D341Med (cell line): ENCODE results near the gene BRCA1.

Experiments used
- DNase-seq: peaks from one replicate; pipeline ENCODE4 v3.0.0; 2012; ENCODE audit warnings: low spot score

Gene BRCA1

DNA sequence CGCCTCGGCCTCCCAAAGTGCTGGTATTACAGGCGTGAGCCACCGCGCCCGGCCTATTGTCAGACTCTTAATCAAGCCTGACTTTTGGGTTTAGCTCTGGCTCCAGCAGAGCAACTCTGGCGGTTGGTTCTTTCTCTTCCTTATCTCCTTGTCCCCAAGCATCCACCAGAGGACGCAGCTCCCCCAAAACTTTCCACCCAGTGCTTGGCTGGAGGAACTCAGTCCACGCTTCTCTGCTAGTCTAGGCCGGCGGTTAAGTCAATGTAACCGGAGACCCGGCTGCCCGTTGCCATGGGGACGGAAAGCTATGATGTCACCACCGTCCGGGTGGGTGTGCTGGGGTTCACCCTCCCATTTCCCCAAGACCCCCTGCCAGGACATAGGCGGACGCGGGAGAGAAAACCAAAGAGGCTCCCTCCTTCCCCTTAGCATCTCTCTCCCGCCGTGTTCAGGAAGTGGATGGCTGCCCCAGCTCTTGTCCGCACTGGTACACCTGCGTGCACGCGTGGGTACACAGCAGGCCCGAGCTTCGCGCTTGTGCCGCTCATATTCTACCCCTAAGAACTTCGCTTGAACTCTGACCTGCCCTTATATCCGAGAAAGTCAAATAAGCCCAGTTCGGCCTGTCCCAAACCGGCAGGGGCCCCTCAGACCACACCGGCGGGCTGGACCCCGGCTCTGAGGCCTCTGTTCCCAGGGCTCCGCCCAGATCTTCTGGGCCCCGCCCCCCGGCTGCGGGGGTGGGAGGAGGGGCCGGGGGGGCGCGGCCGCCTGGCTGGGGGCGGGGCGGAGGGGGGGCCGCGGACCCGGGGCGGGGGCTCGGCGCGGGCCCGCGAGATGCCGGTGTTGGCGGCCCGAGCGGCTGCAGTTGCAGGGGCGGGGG lies 100.5 kb downstream of the BRCA1 start, which contains the start of gene RND2:
Gene RND2 (plus strand): TSS at position 825 of the 883 bp plus-strand sequence. CDS start 117 bp downstream, outside the sequence.
- DNase-seq = peak; percentile 91

DNA sequence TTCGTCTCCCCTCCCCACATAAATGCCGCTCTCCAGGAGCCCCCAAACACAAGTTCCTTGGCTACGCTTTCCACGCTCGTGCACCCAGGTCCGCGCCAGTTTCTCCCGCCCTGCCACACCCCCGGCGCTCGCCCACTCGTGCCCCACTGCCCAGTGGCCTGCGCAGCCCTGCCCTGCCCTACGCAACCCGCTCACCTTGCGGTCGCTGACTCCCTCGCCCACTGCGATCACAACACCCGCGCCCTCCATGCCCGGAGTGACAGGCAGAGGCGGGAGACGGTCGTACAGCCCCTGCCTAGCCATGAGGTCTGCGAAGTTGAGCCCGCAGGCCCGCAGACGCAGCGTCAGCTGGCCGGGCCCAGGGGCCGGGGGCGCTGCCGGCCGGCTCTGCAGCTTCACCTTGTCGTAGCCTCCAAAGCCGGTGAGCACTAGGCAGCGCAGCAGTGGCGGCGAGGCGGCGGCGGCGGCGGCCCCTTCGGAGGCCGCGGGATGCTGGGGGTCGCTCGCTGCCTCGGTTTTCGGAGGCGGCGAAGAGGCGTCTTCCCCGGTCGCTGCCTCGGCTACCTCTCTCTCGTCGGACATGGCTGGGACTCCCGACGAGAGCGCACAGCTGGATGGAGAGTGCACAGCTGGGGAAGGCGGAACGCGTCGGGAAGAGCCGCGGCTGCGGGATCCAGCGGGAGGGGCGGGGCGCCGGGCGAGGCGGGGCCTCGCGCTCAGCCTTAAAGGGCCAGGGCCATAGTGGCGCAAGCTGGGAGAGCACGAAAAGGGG lies 103.2 kb downstream of the BRCA1 start, which contains the start of gene VAT1:
Gene VAT1 (minus strand): TSS at position 645 of the 772 bp plus-strand sequence. CDS start 63 bp downstream, at position 582.
- peak; percentile 97 for DNase-seq

DNA sequence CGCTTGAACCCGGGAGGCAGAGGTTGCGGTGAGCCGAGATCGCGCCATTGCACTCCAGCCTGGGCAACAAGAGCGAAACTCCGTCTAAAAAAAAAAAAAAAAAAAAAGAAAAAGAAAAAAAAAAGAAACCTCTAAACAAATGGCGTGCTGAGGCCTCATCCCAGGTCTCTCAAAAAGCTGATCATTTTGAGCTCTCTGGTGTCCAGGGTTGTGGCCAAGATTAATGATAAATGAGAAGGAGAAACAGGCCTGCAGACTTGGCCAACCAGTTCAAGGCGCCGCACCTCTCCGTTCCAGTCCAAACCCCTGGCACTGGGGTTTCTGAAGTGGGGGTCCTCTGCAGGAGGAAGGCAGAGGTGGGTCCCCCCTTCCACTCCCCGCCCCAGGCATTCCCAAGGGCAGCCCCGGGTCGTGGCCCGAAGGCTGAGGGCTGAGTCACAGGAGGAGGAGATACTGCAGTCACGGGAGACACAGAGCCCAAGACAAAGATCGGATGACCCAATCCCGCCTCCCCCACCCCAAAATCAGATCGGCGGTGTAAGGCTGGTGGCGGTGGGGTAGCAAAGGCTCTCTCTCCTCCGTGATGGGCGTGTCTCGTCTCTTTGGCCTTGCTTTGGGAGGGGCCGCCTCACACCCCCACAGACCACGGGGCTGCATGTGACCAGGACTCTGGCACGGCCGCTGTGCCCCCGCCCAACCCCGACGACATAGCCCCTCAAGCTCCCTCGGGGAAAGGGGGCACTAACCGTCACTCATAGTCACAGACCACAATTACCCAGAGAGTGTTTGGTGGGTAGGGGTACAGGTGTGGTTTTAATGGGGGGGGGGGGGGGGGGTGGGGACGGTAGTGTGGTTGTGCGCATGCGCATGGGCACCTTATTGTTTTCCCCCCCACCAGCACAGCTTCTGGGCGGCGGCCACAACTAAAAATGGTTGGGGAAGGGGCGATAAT lies 104.1 kb downstream of the BRCA1 start:
- peak; percentile 79 for DNase-seq

DNA sequence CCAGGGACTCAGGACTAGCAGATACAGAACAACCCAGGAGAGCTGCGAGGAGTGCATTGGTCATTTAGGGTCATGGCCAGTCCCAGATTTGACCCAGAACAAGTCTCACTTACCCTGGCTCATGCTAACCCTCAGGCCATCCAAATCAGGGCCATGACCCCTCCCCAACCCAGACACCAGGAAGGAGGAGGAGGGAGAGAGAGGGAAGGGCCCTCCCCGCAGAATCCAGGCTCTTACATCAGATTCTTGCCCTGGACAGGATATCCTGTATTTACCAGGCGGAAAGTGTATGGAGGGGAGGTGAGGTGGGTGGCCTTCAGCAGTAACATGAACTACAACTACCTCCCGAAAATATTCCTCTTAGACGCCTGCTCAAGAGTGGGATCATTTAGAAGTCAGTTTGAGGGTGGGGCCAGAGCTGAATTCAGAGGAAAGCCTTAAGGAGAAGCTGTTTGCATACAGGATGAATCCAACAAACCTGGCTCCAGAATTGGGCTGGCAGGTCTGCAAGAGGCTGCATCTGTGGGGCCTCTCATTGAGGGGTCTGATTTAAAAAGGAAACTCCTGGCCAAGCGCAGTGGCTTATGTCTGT lies 105.0 kb downstream of the BRCA1 start:
- DNase-seq = peak; percentile 24

DNA sequence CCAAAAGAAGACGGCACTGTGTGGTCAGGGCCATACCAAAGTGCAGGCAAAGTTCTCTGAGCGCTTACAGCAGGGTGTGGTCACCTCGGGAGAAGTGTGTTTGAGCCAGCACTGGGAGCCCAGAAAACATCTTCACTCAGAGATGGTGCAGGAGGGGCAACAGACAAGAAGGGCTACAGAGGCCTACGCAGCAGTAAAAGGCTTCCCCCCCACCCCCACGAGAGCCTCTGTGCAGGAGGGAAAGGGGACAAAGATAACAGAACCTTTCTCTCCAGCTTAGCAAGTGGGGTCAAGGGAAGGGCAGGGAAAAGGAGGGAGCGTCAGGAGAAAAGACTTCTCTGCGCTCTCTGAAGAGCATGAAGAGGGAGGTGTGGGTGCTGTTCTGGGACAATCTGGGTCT lies 105.7 kb downstream of the BRCA1 start:
- peak; percentile 23 for DNase-seq

DNA sequence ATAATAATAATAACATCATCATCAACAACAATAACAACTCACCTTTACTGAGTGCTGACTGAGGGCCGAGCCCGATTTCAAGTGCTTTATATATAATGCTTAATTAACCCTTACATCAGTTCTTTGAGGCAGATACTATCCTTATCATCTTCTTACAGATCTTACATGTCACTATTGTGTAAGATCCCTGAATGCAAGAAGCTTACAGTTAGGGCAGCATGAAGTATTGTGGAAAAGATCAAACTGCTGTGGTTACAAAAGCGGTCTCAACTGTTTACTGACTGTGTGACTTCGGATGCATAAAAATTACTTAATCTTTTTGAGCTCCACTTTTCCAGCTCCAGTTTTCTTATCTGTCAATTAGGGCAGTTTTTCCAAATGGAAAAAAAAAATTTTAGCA lies 106.2 kb downstream of the BRCA1 start:
- DNase-seq = no peak

DNA sequence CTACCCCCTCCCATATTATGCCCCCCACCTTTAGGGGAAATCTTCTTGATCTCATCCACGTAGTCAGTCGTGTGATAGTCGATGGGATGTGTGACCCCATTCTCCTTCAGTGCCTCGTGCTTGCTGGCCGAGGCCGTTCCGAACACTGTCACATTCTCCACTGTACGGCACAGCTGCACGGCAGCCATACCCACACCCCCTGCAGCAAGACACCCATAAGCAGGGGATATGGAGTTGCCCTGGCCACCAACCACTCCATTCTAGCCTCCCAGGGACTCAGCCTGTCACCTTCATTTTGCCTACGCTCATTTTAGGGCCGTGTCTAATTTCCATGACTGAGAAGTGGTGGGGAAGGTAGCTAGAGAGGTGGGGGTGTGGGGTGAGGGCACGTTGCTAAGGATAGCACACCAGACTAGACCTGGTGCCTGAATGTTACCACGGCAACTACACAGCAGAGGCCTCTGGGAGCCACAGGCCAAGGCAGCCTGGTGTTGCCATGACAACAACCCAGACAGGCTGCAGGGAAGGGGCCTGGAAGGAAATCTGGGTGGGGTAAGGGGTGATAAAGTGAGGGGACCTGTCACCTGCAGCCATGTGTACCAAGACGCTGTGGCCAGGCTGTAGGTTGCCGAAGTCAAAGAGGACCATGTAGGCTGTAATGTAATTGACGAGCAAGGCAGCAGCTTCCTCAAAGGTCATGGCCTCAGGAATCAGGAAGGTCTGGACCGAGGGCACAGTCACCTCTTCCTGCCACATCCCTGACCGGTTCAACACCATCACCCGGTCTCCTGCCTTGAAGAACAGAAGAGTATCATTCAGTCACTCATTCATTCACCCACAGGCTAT lies 106.9 kb downstream of the BRCA1 start:
- peak; percentile 51 for DNase-seq

DNA sequence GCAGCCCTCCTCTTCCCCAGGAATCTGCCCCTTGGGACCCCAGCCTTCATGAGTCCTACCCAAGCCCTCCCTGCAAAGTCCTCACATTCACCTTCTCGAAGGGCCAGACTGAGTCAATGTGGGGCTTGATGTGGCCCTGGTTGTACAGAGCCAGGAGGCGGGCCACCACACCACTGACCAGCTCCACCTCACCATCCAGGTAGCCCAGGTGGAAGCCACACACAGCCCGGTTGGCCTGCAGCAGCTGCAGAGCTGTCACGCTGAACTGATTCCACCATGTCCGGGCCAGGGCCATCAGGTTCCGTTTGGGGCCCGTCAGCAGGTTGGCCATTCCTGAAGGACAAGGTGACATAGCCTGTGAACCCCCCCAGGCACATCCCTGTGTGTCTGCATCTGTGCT lies 108.9 kb downstream of the BRCA1 start:
- DNase-seq = peak; percentile 20

DNA sequence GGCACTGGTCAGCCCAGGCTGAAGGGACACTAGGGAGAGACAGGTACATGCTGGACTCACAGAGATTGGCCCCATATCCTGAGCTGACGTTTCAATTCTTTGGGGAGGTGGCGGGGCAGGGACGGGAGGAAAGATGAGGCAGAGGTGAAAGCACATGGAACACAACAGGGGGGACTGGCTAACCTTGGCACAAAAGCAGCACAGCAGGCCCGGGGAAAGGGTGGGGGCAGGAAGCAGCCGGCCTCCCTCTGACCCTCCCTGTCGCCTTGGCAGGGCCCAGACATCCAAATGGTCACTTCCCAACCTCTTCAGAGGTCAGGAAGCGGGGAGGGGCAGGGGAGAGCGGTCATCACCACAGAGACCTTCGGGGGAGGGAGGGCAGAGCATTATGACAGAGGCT lies 109.6 kb downstream of the BRCA1 start:
- DNase-seq = peak; percentile 33

DNA sequence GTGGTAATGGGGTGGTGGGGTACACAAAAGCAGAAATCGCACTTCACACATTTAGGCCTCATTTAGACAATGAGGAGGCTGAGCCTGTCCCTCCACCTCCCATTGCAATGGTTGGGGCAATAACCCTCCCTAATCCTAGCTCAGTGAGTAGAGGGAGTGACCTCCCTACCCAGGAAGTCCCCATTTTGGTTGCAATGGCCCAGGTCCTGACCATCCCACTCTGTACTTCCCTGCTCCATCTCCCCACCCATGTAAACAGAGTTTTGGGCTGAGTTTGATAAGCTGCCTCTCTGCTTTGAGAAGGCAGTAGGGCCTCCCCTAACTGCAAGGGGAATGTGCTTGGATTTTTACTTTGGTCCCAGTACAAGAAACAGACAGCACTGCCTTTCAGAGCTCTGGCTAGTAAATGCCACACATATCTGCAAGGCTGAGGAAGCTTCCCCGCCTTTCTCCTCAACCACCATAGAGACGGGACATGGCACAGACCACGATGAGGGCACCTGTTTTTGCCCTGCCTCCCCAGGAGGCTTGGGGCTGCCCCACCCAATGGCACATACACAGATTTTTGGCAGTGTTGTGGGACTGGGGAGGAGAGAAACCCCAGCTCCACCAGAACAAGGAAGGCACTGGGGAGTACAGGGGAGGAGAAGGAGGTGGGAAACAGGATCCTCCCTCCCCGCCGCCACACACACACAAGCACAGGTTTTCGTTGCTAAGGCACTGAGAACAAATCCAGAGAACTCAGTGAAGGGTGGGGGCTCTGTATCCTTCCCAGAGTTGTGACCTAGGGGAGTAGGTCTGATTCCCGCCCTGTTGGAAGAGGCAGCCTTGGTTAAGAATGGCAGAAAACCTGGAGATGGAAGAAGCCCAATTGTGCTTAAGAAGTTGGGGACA lies 110.3 kb downstream of the BRCA1 start:
- no peak for DNase-seq

DNA sequence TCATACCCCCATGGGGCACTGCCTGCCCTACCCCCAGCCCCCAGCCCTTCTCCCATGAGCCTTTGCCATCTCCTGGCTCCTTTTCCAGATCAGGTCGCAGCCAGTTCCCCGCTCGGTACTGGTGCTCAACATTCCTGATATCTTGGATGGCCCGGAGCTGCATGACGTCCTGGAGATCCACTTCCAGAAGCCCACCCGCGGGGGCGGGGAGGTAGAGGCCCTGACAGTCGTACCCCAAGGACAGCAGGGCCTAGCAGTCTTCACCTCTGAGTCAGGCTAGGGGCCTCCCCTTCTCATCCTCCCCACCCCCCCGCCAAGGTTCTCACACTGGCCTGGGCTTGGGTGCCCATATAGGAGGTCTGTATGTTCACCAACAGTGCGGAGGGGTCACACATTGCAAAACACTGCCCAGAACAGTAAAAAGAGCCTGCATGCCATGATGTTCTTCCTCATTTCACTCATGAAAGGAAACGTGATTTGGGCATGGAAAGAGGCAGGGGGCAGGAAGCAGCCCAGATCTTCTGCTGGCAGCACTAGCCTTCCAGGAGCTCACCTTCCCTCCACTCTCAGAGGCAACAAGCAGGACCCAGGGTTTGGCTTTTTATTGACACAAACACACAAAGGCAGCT lies 111.0 kb downstream of the BRCA1 start:
- DNase-seq = peak; percentile 22

DNA sequence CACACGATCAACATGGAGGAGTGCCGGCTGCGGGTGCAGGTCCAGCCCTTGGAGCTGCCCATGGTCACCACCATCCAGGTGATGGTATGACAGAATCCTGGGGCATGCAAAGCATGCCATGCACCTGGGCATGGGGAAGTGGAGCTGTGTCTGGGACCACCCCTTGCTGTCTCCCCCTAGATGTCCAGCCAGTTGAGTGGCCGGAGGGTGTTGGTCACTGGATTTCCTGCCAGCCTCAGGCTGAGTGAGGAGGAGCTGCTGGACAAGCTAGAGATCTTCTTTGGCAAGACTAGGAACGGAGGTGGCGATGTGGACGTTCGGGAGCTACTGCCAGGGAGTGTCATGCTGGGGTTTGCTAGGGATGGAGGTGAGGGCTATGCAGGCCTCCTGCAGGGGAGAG lies 111.9 kb downstream of the BRCA1 start:
- DNase-seq = peak; percentile 21

DNA sequence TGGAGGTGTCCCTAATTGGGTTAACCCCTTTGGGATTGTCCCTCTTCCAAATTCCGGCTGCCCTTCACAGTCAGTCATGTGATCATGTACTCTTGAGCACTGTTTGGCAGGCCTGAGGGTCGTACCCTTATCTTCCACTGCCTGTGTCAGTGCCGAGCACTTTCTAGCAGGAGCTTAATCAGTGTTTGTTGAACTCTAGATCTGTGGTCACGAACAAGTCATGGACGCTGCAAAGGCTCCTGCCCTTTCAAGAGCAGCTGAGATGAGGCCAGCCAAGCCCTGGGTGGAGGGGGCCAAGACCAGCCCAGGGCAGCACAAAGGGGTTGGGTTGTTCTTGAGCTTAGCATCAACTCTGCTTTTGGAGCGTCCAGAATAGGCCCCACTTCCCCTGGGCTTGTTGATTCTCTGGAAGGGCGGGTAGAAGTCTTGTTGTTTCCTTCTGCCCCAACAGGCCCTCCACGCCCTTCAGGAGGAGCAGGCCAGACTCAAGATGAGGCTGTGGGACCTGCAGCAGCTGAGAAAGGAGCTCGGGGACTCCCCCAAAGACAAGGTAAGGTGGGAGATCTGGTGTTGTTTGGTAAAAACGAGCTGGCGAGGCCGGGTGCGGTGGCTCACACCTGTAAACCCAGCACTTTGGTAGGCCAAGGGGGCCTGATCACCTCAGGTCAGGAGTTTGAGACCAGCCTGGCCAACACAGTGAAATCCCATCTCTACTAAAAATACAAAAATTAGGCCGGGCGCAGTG lies 113.3 kb downstream of the BRCA1 start:
- peak; percentile 30 for DNase-seq

DNA sequence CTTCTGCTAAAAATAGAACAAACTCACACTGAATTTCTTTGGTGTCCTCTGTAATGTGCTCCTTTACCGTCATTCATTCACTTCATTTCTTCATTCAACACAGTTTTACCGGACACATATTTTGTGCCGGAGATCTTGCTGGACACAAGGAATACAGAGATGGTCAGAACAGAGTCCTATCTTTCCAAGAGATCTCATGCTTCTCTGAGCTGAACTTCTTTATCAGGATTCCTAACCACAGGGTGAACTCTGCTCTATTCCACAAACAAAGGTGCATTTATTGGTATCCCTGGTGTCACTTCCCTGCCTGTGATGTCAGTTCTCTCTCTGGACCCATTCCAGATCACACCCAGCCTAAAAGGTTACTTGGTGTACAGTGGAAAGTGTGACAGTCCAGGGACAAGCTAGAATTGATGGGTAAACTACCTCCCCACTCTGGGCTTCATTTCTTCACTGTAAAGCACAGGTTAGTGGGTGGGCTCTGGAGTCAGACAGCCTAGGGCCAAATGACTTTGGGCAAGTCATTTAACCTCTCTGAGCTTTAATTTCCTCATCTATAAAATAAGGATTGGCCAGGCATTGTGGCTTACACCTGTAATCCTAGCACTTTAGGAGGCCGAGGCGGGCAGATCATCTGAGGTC lies 114.4 kb downstream of the BRCA1 start:
- no peak for DNase-seq

DNA sequence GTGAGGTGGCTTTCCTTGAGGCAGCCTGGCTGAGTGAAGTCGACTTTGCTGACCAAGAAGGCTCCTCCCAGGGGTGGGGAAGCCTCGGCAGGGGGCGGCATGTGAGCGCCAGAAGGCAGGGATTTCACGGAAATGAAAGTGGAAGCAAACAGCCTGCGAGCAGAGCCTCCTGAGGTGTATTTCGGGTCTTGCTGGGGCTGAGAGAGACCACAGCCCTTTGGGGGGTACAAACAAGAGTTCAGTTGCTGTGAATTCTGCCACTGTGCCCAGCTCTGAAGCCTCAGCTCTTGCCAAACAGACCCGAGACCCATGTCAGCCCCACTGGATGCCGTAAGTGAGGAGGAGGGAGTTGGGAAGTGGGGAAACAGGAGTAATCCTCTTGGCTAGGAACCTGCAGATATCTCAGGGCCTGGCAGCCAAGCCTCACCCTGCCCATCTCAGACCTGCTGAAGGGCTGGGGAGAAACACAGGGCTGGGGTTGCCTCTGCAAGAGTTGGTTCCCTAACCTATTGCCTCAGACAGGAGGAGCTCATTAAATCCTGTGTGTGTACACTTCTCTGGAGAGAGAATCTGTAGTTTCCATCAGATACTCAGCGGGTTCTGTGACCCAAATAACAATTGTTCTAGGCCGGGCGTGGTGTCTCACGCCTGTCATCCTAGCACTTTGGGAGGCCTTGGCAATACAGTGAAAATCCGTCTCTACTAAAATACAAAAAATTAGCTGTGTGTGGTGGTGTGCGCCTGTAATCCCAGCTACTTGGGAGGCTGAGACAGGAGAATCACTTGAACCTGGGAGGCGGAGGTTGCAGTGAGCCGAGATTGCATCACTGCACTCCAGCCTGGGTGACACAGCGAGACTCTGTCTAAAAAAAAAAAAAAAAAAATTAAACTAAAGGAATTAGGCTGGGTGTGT lies 118.3 kb downstream of the BRCA1 start, which contains the start of gene IFI35:
Gene IFI35 (plus strand): TSS at position 146 of the 913 bp plus-strand sequence. CDS start 164 bp downstream, at position 310.
- peak; percentile 89 for DNase-seq

DNA sequence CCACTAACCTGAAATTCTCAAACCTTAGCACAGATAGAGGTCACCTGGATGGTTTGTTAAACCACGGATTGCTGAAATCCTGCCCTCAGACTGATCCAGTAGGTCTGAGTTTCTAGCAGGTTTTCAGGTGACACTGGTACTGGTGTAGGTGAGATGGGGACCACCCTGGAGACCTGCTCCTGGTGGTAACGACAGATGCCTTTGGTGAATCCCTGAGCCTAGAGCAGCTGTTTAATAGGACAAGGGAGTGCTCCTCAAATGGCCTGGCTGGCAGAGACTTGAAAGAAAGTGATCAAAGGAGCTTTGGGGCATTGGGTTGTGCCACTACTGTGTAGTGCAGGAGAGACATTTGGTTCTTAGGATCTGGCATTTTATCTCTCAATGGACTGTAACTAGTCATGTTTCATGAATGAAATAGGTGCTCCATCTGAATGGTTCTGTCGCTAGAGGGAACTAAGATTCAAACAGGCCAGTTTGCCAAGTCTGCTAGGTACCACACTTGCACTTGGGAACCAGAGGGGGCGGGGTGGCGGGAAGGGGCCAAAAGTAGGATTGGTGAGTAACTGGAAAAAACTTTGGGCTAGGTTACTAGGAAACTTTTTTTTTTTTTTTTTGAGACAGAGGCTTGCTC lies 121.5 kb downstream of the BRCA1 start:
- peak; percentile 30 for DNase-seq
